H4 (cell line): ENCODE measurements around the gene PIGT. TPM values are rescaled to one million over a fixed set of nuclear protein-coding genes. Genes with fewer than 3 reads are reported as not detected.

Experiments used
- DNase-seq: peaks from one replicate; pipeline ENCODE4 v3.0.0-alpha.2; 2015; ENCODE audit warnings: low spot score
- total RNA-seq: library from RNA; depleted of rRNA; stranded (reverse); fragments of >200 nt; shearing (Covaris generic); gene quantifications from 2 replicates; pipeline ENCODE4 v1.2.3, GENCODE V29; 2014

The PIGT gene
- total RNA-seq, 1 experiment from 2014 or later, result 118 TPM

- DNase-seq, result no peak
Observed at GRCh38 chr20:45427236-45428149, 11.6 kb downstream of the PIGT start.

GRCh38 chr20:45429618-45430017, 13.7 kb downstream of the PIGT start:
- DNase-seq, result no peak

- DNase-seq, result no peak
Observed at GRCh38 chr20:45432294-45432693, 16.4 kb downstream of the PIGT start.

DNA sequence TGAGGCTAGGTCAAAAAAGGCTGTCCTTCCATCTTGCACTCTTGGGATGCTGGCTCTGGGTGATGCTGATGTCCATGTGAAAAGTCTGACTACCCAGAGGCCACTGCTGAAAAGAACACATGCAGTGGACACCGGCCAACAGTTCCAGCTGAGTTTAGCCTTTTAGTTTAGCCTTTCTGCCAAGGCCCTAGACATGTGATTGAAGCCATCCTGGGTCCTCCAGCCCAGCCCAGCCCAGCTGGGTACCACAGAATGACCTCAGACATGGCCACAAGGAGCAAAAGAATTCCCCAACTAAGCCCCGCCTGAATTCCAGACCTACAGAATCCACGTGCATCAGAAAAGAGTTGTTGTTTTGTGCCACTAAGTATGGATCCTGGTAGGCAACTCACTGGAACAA, 17.4 kb downstream of the PIGT start:
- DNase-seq, result peak; percentile 43

DNA sequence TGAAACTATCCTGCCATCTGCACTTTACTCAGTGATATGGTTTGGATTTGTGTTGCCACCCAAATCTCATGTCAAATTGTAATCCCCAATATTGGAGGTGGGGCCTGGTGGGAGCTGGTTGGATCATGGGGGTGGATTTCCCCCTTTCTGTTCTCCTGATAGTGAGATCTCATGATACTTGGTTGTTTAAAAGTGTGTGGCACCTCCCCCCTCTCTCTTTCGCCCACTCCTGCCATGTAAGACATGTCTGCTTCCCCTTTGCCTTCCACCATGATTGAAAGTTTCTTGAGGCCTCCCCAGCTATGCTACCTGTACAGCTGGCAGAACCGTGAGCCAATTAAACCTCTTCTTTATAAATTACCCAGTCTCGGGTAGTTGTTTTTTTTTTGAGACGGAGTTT, 18.0 kb downstream of the PIGT start:
- no peak for DNase-seq

GRCh38 chr20:45436732-45437485, 21.0 kb downstream of the PIGT start:
- peak; percentile 73 for DNase-seq

GRCh38 chr20:45440424-45440823, 24.5 kb downstream of the PIGT start:
- no peak for DNase-seq

GRCh38 chr20:45440891-45441685, 25.1 kb downstream of the PIGT start:
- DNase-seq, result no peak

- no peak for DNase-seq
Observed at GRCh38 chr20:45441746-45442145, 25.8 kb downstream of the PIGT start.

- no peak for DNase-seq
Observed at GRCh38 chr20:45444050-45444449, 28.1 kb downstream of the PIGT start.

GRCh38 chr20:45445805-45446562, 30.0 kb downstream of the PIGT start:
- DNase-seq, result peak; percentile 20

GRCh38 chr20:45448270-45448669, 32.3 kb downstream of the PIGT start:
- DNase-seq, result no peak

DNA sequence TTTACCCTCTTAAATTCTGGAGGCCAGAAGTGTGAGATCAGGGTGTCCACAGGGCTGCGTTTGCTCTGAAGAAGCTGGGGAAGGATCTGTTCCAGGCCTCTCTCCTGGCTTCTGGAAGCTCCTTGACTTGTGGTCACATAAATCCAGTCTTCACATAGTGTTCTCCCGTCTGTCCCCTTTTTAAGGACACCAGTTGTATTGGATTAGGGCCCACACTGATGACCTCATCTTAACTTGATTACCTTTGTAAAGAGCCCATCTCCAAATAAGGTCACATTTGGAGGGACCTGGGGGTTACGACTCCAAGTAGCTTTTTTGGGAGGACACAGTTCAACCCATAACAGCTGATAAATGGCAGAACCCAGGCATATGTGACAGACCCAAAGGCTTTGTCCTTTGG, 33.6 kb downstream of the PIGT start:
- DNase-seq, result peak; percentile 18

DNA sequence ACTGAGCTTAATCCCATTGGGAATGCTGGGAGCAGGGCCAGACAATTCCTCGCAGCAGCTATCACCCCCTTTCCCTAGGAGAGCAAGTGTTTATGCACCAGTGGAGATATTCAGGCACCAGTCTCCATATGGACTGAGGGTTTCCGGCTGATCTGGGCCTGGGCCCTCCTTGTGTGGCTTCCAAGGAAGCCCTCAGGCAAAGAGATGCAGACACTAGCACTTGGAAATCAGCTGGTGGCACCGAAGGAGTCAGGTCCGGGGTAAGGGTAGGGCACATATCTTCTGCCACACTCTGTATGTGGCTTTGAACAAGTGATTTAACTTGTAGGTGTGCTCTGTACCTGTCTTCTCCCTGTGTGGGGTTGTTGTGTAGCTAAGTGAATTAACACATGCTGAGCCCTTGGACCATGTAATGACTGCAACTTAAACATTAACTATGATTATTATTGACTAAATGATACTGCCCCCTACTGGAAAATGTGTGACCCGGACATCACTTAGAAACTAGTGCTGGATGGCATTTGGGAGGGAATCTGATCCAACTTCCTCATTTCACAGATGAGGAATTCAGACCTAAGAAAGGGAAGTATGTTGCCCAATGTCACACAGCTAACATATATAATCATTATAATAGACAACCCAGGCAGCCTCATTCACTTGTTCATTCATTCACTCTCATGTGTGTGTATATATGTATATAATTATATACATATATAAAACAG, 34.3 kb downstream of the PIGT start:
- peak; percentile 57 for DNase-seq

DNA sequence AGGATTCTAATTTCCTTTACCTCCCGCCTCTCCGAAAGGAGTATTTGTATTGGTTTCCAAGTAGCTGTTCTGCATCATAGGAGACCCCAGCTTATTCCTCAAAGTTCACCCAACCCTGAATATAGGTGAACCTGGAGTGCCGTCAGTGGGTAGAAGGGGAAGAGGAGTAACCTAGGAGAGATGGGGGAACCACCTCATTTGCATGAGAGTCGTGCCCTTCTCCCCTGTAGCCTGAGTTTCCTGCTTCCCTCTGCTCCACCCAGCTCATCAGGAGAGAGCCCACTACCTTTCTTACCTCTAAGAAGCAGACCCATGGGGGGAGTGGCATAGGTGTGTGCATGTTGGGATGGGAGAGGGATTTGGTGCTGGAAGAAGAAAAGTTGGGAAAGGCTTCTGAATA, 36.3 kb downstream of the PIGT start:
- DNase-seq, result no peak

GRCh38 chr20:45452772-45453691, 37.1 kb downstream of the PIGT start:
- no peak for DNase-seq

DNA sequence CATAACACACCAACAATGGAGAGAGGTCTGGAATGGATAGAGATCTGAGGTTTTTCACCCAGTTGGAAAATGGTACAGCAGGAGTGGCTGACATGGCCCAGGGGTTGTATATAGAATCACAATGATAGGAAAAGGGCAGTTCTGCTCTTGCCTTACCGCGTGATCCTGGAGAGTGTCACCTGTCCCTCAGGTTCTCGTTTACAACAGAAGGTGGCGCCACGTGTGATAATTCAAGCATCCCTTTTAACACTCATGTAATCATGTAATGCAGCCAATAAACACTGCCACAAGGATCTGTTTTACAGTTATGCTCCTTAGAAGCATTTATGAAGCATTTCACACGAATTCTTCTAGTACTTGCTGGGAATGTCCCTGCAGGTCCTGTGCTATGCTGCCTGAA, 40.7 kb downstream of the PIGT start:
- DNase-seq, result peak; percentile 36

- DNase-seq, result no peak
Observed at GRCh38 chr20:45459606-45460005, 43.7 kb downstream of the PIGT start.

GRCh38 chr20:45461225-45461624, 45.3 kb downstream of the PIGT start:
- DNase-seq, result no peak
